HUDEP-2 (cell line): ENCODE measurements around the gene SPTLC3.

Source experiments
- DNase-seq, 76 experiments: peaks; one replicate each; lab custom pipeline; 2025; ENCODE audit not compliant: unreplicated experiment in 76 of 76; lab: John Stamatoyannopoulos, UW

The SPTLC3 gene

DNA sequence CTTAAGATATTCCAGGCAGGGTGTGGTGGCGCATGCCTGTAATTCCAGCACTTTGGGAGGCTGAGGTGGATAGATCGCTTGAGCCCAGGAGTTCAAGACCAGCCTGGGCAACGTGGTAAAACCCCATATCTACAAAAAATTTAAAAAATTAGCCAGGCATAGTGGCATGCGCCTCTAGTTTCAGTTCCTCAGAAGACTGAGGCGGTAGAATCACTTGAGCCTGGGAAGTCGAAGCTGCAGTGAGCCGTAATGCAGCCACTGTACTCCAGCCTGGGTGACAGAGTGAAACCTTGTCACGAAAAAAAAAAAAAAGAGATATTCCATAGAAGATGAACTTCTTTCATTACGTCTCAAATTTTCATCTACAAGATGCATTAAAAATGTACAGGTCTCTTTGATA, 165.6 kb downstream of the SPTLC3 start:
- no peak for DNase-seq

DNA sequence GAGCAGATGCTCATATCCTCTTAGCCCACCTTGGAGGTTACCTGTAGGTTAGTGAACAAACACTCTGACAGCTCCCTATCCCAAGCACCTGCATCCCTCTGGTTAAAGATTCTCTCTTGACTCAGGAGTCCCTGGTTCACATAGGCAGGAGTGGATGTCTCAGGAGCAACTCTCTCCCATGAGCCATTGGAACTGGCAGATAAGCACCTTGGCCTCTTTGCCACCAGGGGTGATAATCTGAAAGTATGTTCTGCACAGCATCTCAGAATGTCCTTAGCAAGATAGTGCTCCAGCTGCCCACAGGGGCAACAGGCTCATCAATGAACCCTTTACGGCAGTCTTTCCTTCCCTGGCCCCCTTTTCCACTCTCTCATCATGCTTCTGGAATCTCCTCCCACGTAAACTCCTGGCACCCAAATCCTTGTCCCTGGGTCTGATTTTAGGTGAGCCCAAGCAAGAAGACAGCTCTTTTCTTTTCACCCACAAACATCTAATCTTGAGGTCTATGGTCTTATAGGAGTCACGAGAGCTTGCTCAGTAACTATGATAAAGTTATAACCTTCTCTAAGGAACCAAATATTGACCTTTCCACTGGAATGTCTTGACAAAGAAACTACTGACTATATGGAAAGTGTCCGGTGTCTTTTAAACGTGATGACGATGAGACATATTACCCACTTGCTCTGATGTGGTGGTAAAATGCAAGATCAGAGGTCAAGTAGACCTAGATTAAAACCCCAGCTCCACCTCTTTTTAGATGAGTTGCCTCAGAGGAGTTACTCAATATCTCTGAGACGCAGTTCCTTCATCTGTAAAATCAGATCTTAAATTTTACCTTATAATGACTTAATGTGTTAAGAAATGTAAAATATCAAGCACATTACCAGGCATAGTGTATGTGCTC, 172.5 kb downstream of the SPTLC3 start:
- DNase-seq, result no peak

DNA sequence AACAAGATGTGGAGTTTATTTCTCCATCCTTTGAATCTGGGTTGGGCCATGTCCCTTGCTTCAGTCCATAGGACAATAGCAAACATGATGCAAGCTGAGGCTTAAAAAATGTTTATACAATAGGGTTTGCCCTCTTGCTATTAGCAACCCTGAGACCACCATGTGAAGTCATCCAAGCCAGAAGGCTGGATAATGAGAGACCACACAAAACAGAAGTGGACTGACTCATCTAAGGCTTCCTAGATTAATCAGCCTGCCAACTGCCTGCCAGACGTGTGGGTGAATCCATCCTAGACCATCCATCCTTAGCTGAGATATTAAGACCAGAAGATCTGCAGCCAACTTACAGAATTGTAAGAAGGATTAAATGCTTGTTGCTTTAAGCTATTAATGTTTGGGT, 174.2 kb downstream of the SPTLC3 start:
- no peak for DNase-seq

DNA sequence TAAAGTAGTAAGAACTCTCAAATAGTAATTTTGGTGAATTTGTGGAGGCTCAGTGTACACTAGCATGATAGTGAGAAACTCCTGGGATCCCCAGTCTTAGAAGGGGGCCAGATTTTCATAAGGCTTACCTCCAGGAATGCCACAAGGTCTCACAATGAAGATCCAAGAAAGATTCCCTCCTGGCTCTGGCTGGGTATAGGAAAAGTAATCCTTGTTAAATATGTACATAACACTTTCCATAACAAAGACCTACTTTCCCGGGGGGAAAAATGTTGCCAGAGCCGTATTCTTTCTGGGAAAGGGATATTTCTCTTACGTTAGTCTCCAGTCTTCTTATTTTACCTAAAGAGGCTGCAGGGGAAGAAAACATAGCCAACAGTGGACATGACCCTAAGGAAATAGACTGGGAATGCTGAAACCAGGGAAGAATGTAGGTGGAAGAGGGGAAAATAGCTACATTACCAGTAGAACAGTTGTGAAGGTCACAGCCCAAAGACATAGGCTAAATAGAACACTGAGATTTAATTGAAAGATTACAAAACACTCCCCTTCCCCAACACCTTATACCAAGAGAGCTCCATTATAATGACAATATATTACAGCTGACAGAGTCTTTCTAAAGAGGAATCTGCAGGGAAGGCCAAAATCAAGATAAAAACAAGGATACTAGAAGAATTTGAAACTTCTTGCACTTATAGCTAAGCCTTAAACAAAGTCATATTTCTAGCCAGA, 177.4 kb downstream of the SPTLC3 start:
- no peak for DNase-seq

DNA sequence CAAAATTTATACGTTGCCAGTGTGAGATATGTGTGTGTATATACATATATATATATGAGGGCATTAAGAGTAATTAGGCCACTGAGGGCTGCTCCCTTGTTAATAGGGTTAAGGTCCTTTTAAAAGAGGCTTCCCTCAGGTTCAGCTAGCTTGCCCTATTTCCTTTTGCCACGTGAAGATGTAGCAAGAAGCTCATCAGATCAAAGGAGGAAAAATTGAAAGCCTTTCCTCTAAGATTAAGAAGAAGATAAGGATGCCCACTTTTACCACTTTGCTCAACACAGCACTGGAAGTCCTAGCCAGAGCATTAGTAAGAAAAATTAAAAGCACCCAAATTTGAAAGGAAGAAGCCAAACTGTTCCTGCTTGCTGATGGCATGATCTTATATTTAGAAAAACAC, 179.1 kb downstream of the SPTLC3 start:
- DNase-seq, result no peak

DNA sequence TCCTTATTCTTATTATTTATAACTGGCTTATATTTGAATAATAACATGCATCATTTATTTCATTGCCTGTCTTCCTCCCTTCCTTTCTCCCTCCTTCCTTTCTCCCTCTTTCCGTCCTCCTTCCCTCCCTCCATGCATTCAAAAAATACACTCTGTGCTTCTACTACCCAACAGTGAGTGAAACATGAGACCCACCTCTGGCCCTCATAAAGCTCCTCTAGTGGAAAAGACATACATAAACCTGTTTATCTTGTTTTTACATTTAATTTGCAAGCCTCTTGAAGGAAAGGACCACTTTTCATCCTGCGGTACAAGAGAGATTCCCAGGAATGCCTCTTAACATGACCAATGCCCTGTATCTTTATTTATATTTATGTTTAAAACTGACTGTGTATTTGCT, 190.5 kb downstream of the SPTLC3 start:
- DNase-seq, result no peak

DNA sequence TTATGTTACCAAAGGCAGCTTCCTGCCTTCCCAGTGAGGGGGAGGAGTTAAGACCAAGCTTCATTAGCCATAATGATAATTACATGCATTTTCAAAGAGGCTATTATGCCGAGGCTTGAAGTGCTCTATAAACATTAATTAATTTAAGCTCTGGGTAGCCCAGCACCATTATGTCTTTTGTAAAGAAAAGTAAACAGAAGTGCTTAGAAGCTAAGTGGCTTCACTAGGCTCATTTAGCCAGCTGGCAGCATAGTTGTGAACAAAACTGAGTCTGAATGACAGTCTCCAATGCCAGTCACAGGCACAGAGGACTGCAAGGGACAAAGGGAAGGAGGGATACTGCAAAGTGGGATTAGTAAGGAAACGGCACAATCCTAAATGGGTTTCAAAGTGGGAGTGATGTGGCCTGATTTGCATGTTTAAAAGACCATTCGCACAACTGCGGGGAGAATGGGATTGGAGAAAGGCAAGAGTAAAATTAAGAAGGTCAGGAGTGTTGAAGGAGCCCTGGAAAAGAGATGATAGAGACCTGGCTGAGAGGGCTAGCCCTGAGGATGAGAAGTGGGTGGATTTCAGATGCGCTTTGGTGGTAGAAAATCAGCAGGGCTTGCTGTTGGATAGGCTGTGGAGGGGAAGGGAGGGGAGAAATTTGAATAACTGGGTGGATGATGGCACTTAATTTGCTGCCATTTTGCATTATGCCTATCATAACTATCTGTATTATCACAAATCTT, 192.2 kb downstream of the SPTLC3 start:
- no peak for DNase-seq

DNA sequence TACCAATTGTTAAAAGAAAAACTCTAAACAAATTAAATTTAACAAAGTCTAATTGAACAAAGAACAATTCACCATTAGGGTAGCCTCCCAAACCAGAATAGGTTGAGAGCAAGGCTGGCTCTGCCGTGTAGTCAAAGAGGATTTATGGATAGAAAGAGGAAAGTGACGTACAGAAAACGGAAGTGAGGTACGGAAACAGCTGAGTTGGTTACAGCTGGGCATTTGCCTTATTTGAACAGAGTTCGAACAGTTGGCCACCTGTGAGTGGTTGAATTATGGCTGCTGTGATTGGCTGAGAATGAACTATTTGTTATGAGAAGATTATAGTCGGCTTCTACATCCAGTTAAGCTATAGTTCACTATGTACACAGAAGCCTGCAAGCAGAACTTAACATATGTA, 193.8 kb downstream of the SPTLC3 start:
- DNase-seq, result no peak

DNA sequence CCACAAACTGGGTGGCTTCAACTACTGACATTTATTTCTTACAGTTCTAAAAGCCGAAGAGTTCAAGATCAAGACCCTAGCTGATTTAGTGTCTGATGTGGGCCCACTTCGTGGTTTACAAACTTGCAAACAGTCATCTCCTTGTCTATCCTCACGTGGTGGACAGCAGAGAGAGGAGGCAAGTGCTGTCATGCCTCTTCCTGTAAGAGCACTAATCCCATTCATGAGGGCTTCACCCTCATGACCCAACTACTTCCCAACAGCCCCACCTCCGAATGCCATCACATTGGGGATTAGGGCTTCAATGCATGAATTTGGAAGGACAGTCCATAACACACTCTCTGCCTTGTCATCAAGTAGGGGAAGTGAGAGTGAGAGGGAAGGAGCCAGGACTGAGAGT, 196.7 kb downstream of the SPTLC3 start:
- DNase-seq, result no peak

DNA sequence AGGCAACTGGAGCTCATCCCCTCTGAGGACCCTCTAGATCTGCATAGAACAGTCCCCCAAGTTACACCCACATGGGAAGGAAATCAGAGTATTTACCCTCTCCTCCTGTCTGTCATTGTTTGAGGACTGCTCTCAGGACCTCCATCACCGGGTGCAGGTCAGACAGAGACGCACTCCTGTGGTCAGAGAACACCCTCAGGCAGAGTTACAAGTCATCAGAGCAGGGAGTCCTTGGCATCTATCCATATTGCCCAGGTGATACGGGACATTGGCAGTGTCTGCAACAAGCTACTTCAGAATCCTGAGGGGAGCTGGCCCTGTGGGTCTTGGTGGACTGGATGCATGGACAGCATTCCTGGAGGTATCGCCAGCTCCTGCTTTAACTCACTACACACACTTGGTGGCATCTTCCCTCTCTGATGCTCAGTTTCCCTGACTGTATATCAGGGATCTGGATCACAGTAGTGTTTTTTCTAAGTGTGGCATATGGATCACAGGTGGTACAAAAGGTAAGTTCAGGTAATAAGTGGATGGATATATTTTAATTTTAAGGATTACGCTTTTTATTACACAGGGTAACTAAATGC, 197.2 kb downstream of the SPTLC3 start:
- DNase-seq, result no peak

DNA sequence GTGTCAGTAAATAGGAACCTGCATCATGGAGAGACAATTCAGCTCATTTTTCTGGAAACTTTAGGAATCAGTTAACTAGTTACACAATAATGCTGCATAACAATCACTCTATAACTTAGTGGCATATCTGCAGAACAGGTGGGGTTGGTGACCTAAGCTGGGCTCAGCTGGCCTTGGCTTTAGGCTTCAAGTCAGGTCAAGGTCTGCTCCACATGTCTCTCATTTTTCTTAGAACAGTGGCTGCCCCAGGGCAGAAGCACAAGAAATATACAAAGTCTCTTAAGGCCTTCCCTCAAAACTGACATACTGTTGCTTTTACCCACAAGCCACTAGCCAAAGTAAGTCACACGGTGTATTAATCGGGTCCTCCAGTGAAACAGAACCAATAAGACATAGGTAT, 198.2 kb downstream of the SPTLC3 start:
- no peak for DNase-seq

DNA sequence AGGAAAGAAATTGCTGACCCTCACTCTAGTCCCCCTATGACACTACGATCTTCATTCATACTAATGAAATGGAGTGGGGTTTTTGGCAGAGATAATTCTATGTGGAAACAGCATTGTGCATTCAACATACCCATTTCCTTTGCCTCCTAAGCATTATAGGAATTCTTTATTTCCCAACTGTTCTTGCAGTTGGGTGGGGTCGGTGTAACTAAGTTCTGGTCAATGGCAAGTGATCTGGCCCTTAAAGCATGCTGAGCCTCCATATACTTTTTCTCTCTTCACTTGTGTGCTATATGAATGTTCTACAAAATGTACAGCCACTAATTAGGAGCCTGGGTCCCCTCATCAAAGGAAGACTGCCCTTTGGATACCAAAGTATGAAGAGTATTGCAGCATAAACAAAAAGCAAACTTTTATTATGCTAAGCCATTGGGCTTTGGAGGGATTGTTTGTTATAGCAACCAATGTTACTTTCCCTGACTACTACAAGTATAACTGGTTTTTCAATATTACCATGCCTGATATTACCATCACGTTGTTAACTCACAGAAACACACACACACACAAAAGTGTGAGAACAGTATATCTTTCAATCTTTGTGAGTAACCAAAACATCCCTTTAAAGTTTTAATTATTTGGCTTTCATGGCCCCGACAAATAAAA, 203.3 kb downstream of the SPTLC3 start:
- DNase-seq, result no peak

DNA sequence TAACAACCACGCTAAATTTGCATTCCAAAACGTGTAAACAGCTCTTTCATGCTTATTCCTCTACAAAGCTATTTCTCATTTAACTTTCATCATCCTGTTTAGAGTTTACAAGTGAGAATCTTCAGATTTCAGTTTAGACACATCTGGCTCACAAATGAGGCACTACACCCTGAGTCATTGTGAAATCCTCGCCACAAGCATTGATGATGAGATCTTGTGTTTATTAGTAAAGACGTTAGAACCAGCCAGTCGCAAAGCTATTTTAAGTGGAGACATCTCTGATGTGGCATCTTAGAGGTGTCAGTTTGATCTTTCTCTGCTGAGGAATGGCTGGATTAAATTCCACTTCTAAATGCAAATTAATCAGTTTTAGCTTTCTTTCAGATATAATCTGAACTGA, 204.0 kb downstream of the SPTLC3 start:
- no peak for DNase-seq

DNA sequence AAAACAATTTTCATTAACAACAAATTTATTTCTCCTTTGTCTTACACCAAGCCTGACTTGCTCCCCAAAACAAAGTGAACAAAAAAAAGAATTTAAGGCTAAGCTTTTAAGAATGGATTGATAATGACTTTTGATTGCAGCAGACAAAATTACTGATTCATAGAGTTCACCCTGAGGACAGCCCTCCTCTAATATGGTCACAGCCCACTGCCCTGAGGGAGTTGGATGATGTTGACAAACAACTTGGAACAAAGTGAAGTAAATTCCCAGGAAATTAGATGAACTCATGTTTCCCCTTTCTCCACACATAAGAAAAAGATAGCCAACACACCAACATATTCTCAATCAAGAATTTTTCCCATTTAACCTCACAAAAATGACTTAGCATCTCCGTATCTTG, 204.6 kb downstream of the SPTLC3 start:
- no peak for DNase-seq

DNA sequence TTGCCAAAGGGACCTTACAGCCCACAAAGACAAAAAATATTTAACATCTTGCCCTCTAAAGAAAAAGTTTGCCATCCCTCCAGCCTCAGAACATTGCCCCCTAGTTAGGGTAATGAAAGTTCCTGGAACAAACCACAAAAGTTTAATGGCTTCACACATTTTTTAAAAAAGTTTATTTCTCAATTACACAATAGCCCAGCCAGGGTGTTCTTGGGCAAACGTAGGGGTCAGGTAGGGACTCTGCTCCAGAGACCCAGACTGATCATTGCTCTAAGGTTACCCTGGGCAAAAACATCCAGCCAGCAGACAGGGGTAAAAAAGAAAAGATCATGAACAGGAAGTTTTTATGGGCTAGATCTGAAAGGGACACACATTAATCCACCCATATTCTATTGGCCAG, 207.8 kb downstream of the SPTLC3 start:
- DNase-seq, result no peak
